ENCODE results near the gene IL17A. TPM values are rescaled to one million over a fixed set of nuclear protein-coding genes. Genes with fewer than 3 reads are reported as not detected.
"Not testable (repeated sequence)": the region's sequence is repeated elsewhere in the genome, so short reads cannot be mapped to it uniquely, and the experiment has no call there.

Gene IL17A
- total and polyA plus RNA-seq, 3 experiments from 2014 or later, result 0.51 to 0.63 TPM; not detected in 1

- no peaks in the 10 kb centered on the region for H3K36me3 ChIP-seq (ENCODE audit: insufficient read depth, low read length)
- H3K4me1 ChIP-seq (ENCODE audit: insufficient read depth, low read length), result no peaks in the 10 kb centered on the region
- Mint-ChIP-seq H3K36me3 (no peaks in the 10 kb centered on the region), H3K4me3 (no peak overlapping the region), H3K27me3 (peaks cover 22 to 47% of the 10 kb centered on the region in 2 donors), H3K27ac (no peak overlapping the region), H3K9me3 (peaks cover 0 to 7% (median 2%) of the 10 kb centered on the region in 5 donors), H3K4me1 (peaks cover 0 to 5% (median 0%) of the 10 kb centered on the region in 3 donors)
- DNase-seq, result no peak
- POLR2A ChIA-PET, result no interaction called here
- H3K27ac ChIP-seq (ENCODE audit: low read depth, low read length), result no peak overlapping the region
- H3K4me3 ChIP-seq (ENCODE audit: low read length), result no peak overlapping the region
- H3K9me3 ChIP-seq (ENCODE audit: low read length), result no peaks in the 10 kb centered on the region
- CTCF ChIA-PET, result no interaction called here
- no peaks in the 10 kb centered on the region for H3K27me3 ChIP-seq (ENCODE audit: insufficient read depth, low read length, poor library complexity, severe bottlenecking)
These were observed 25.6 kb upstream of the IL17A start for GRCh38 chr6:52160472-52161104.

DNA sequence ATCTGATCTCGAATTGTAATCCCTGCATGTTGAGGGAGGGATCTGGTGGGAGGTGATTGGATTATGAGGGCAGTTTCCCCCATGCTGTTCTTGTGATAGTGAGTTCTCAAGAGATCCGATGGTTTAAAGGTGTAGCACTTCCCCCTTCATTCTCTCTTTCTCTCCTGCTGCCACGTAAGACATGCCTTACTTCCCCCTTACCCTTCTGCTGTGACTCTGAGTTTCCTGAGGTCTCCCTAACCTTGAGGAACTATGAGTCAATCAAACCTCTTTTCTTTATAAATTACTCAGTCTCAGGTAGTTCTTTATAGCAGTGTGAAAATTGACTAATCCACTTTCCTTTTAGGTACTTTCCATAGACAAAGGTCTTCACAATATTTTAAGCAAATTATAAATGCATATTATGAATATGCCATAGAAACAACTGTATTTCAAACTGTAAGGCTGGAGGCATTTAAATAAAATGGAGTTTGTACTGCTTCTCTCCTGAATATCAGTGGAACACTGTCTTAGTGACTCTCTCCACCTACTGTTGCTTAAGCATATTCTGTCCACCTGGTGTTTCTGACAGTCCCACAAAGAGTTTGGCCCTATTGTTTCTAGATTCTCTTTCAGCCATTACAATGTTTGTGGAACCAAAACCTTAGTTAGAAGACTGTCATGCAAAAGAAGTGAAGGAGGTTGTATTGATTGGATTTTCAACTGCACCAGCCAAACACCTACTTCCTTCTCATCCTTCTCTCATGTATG, 24.3 kb upstream of the IL17A start:
- ChIA-PET CTCF (interaction anchor here (2.9 kb wide), 1 partner anchor 101 kb away, joined by 18 read pairs; no protein-coding TSS in a partner anchor), POLR2A (no interaction called here)
- H3K27me3 Mint-ChIP-seq, result peaks cover 16 to 41% of the 10 kb centered on the region in 2 donors
- peaks cover 0 to 7% (median 2%) of the 10 kb centered on the region in 5 donors for H3K9me3 Mint-ChIP-seq
- no peaks in the 10 kb centered on the region for H3K36me3 Mint-ChIP-seq
- H3K27me3 ChIP-seq (ENCODE audit: insufficient read depth, low read length, poor library complexity, severe bottlenecking), result no peaks in the 10 kb centered on the region
- H3K4me1 Mint-ChIP-seq, result no peaks in the 10 kb centered on the region
- no peak overlapping the region for H3K27ac ChIP-seq (ENCODE audit: low read depth, low read length)
- DNase-seq, result no peak
- no peak overlapping the region for H3K4me3 Mint-ChIP-seq
- H3K27ac Mint-ChIP-seq, result peak overlapping the region in 1 of 8 donors; percentile 16
- H3K4me3 ChIP-seq (ENCODE audit: low read length), result no peak overlapping the region
- no peaks in the 10 kb centered on the region for H3K4me1 ChIP-seq (ENCODE audit: insufficient read depth, low read length)
- H3K36me3 ChIP-seq (ENCODE audit: insufficient read depth, low read length), result no peaks in the 10 kb centered on the region
- no peaks in the 10 kb centered on the region for H3K9me3 ChIP-seq (ENCODE audit: low read length)

DNA sequence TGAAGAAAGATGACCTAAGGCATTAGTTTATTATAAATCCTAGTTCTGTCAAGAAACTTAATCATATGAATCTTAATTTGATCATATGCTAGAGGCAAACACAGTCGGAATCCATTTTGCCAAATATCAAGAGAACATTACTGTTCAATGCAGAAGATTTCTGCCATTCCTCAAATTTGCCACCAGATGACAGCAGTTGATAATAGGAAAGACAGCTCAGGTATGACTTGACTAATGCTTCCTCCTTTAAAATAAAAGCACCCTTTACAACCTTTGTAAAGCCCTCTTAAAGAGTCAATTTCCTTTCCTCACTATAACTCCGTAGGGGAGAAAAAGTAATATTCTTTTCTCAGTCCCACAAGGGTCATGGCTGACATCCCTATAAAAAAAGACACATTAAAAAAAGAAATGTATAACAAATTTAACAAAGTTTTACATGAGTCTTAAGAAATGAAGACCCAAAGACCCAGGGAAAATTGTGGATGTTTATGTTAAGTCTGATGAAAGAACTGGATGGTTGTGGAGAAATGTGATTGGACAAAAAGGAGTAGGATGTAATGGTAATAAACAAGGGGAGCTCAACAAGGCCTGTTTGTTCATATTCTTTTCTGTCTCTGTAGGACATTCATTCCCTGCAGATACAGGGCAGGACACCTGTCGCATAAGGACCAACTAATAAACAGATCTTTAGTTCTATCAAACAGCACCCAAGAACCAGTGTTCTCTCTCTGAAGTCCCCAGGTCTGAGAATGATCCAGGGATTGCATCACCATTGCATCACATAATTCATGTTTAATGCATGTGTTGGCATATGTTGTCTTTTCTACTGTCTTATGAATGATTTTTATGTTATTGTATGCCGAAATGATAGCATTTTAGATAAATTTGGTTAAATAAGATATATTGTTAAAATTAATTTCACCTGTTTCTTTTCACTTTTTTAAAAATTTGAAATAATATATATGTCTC, 23.0 kb upstream of the IL17A start:
- no peaks in the 10 kb centered on the region for H3K4me1 Mint-ChIP-seq

GRCh38 chr6:52164319-52165094, 21.7 kb upstream of the IL17A start:
- POLR2A ChIA-PET, result no interaction called here
- no peaks in the 10 kb centered on the region for H3K36me3 ChIP-seq (ENCODE audit: insufficient read depth, low read length)
- no peaks in the 10 kb centered on the region for H3K4me1 ChIP-seq (ENCODE audit: insufficient read depth, low read length)
- CTCF ChIA-PET, result interaction anchor here (0.9 to 2.9 kb wide), 4 partner anchors 9 to 433 kb away, joined by 3 to 18 read pairs (median 3); partner anchors contain the start of gene MCM3
- Mint-ChIP-seq H3K36me3 (peaks cover 0 to 11% (median 0%) of the 10 kb centered on the region in 3 donors), H3K4me3 (no peak overlapping the region), H3K27ac (no peak overlapping the region), H3K27me3 (peaks cover 34 to 50% of the 10 kb centered on the region in 2 donors), H3K9me3 (peaks cover 0 to 11% (median 9%) of the 10 kb centered on the region in 5 donors), H3K4me1 (no peaks in the 10 kb centered on the region)
- no peaks in the 10 kb centered on the region for H3K9me3 ChIP-seq (ENCODE audit: low read length)
- DNase-seq, result no peak
- H3K4me3 ChIP-seq (ENCODE audit: low read length), result no peak overlapping the region
- no peak overlapping the region for H3K27ac ChIP-seq (ENCODE audit: low read depth, low read length)
- peaks cover 5% of the 10 kb centered on the region for H3K27me3 ChIP-seq (ENCODE audit: insufficient read depth, low read length, poor library complexity, severe bottlenecking)

More for the DNA sequence above, 23.0 kb upstream of the IL17A start:
- H3K27ac ChIP-seq (ENCODE audit: low read depth, low read length), result no peak overlapping the region
- peak in 2 of 5 donors; percentile 35 to 41 for DNase-seq
- no peaks in the 10 kb centered on the region for H3K36me3 ChIP-seq (ENCODE audit: insufficient read depth, low read length)
- no peak overlapping the region for H3K27ac Mint-ChIP-seq
- H3K9me3 ChIP-seq (ENCODE audit: low read length), result no peaks in the 10 kb centered on the region
- POLR2A ChIA-PET, result no interaction called here
- H3K27me3 Mint-ChIP-seq, result peaks cover 25 to 42% of the 10 kb centered on the region in 2 donors
- CTCF ChIA-PET, result interaction anchor here (0.9 to 2.9 kb wide), 5 partner anchors 10 to 434 kb away, joined by 3 to 18 read pairs (median 3); partner anchors contain the start of gene MCM3
- H3K9me3 Mint-ChIP-seq, result peaks cover 0 to 7% (median 5%) of the 10 kb centered on the region in 5 donors
- no peak overlapping the region for H3K4me3 ChIP-seq (ENCODE audit: low read length)
- H3K4me1 ChIP-seq (ENCODE audit: insufficient read depth, low read length), result no peaks in the 10 kb centered on the region
- peaks cover 0 to 3% (median 0%) of the 10 kb centered on the region in 3 donors for H3K36me3 Mint-ChIP-seq
- H3K27me3 ChIP-seq (ENCODE audit: insufficient read depth, low read length, poor library complexity, severe bottlenecking), result peaks cover 5% of the 10 kb centered on the region
- H3K4me3 Mint-ChIP-seq, result no peak overlapping the region

DNA sequence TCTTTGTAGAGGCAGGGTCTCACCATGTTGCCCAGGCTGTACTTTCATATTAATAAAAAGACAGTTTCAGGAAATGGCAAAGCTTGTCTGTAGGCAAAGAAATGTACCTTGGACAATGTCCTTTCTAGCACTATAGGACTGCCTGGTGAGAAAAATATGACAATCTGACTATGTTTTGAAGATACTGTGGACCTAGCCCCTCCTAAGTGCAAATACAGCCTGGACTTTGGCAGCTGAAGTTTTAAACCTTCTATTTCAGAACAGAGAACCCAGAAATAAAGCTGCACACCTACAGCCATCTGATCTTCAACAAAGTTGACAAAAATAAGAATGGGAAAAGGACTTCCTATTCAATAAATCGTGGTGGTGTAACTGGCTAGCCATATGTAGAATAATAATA, 18.9 kb upstream of the IL17A start:
- H3K36me3 Mint-ChIP-seq, result peaks cover 0 to 22% (median 2%) of the 10 kb centered on the region in 3 donors
- H3K27me3 Mint-ChIP-seq, result peaks cover 34 to 60% of the 10 kb centered on the region in 2 donors
- no peak overlapping the region for H3K4me3 Mint-ChIP-seq
- Histone ChIP-seq H3K36me3 (ENCODE audit: insufficient read depth, low read length) (no peaks in the 10 kb centered on the region), H3K4me3 (ENCODE audit: low read length) (no peak overlapping the region), H3K27me3 (ENCODE audit: insufficient read depth, low read length, poor library complexity, severe bottlenecking) (peaks cover 5% of the 10 kb centered on the region), H3K27ac (ENCODE audit: low read depth, low read length) (no peak overlapping the region), H3K9me3 (ENCODE audit: low read length) (no peaks in the 10 kb centered on the region), H3K4me1 (ENCODE audit: insufficient read depth, low read length) (no peaks in the 10 kb centered on the region)
- H3K4me1 Mint-ChIP-seq, result no peaks in the 10 kb centered on the region
- DNase-seq, result no peak
- CTCF ChIA-PET, result no interaction called here
- POLR2A ChIA-PET, result no interaction called here
- peaks cover 0 to 13% (median 7%) of the 10 kb centered on the region in 5 donors for H3K9me3 Mint-ChIP-seq
- no peak overlapping the region for H3K27ac Mint-ChIP-seq

DNA sequence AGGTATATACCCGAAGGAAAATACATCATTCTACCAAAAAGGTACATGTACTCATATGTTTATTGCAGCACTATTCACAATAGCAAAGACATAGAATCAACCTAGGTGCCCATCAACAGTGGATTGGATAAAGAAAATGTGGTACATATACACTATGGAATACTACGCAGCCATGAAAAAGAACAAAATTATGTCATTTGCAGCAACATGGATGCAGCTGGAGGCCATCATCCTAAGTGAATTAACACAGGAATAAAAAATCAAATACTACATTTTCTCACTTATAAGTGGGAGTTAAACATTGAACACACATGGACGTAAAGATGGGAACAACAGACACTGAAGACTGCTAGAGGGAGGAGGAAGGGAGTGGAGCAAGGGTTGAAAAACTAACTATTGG, 17.8 kb upstream of the IL17A start:
- H3K4me1 ChIP-seq (ENCODE audit: insufficient read depth, low read length); H3K27me3 ChIP-seq (ENCODE audit: insufficient read depth, low read length, poor library complexity, severe bottlenecking); H3K4me3 ChIP-seq (ENCODE audit: low read length); POLR2A ChIA-PET; H3K36me3 ChIP-seq (ENCODE audit: insufficient read depth, low read length); DNase-seq; H3K4me1 Mint-ChIP-seq; H3K4me3 Mint-ChIP-seq; H3K9me3 ChIP-seq (ENCODE audit: low read length); CTCF ChIA-PET; H3K27ac ChIP-seq (ENCODE audit: low read depth, low read length); H3K27ac Mint-ChIP-seq: not testable (repeated sequence)
- peaks cover 0 to 13% (median 7%) of the 10 kb centered on the region in 5 donors for H3K9me3 Mint-ChIP-seq
- peaks cover 0 to 22% (median 2%) of the 10 kb centered on the region in 3 donors for H3K36me3 Mint-ChIP-seq
- H3K27me3 Mint-ChIP-seq, result peaks cover 34 to 63% of the 10 kb centered on the region in 2 donors

DNA sequence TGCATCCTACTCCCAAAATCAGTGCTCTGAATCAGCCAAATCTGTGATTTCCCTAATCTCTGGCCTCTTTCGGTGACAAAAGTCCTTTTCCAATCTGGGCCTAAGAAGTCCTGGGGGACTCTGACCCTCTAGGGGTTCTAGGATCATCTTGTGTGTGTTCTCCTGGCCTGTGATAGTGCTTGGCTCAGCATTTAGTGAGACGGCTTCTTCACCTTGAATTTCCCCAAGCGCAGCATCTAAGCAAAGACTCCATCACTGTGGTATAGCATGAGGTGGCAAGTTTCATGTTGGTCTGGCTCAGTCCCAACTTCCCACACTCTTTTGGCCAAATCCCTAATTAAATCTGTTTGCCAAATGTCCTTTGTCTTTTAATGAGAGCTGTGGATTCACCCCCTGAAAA, 12.1 kb upstream of the IL17A start:
- no peak for DNase-seq
- no peaks in the 10 kb centered on the region for H3K9me3 ChIP-seq (ENCODE audit: low read length)
- POLR2A ChIA-PET, result no interaction called here
- H3K4me1 ChIP-seq (ENCODE audit: insufficient read depth, low read length), result peaks cover 6% of the 10 kb centered on the region
- Mint-ChIP-seq H3K4me3 (no peak overlapping the region), H3K36me3 (peaks cover 0 to 15% (median 2%) of the 10 kb centered on the region in 3 donors), H3K27me3 (peaks cover 13 to 35% of the 10 kb centered on the region in 2 donors), H3K9me3 (peaks cover 0 to 5% (median 2%) of the 10 kb centered on the region in 5 donors), H3K27ac (no peak overlapping the region), H3K4me1 (peaks cover 16 to 22% (median 22%) of the 10 kb centered on the region in 3 donors)
- H3K27me3 ChIP-seq (ENCODE audit: insufficient read depth, low read length, poor library complexity, severe bottlenecking), result no peaks in the 10 kb centered on the region
- CTCF ChIA-PET, result interaction anchor here (1.1 to 1.4 kb wide), 2 partner anchors 17 to 89 kb away, joined by 3 to 4 read pairs; no protein-coding TSS in a partner anchor
- H3K27ac ChIP-seq (ENCODE audit: low read depth, low read length), result no peak overlapping the region
- no peaks in the 10 kb centered on the region for H3K36me3 ChIP-seq (ENCODE audit: insufficient read depth, low read length)
- no peak overlapping the region for H3K4me3 ChIP-seq (ENCODE audit: low read length)

Data from CD8-positive, alpha-beta memory T cell (primary cell).